Glutamatergic neuron (in vitro differentiated cells): ENCODE data around the gene C10orf62. TPM values are rescaled to one million over a fixed set of nuclear protein-coding genes. Genes with fewer than 3 reads are reported as not detected.

Experiments used
- DNase-seq: peaks from one replicate; pipeline ENCODE4 v3.0.0; 2022
- H3K27ac Mint-ChIP-seq: one replicate; pipeline ENCODE4 v1.8.0; 2020; ENCODE audit warnings: mild to moderate bottlenecking, mixed read lengths, inconsistent platforms; ENCODE audit not compliant: unreplicated experiment
- H3K27me3 Mint-ChIP-seq: one replicate; pipeline ENCODE4 v1.8.0; 2020; ENCODE audit warnings: mild to moderate bottlenecking, moderate library complexity, mixed read lengths, inconsistent platforms; ENCODE audit not compliant: unreplicated experiment
- H3K36me3 Mint-ChIP-seq: one replicate; pipeline ENCODE4 v1.8.0; 2020; ENCODE audit warnings: mild to moderate bottlenecking, mixed read lengths, inconsistent platforms; ENCODE audit not compliant: unreplicated experiment
- H3K4me1 Mint-ChIP-seq: one replicate; pipeline ENCODE4 v1.8.0; 2020; ENCODE audit warnings: mild to moderate bottlenecking, low read depth, mixed read lengths, inconsistent platforms; ENCODE audit not compliant: unreplicated experiment
- H3K4me3 Mint-ChIP-seq: one replicate; pipeline ENCODE4 v1.8.0; 2020; ENCODE audit warnings: mild to moderate bottlenecking, mixed read lengths, inconsistent platforms; ENCODE audit not compliant: unreplicated experiment
- H3K9me3 Mint-ChIP-seq: one replicate; pipeline ENCODE4 v1.8.0; 2020; ENCODE audit warnings: mild to moderate bottlenecking, moderate library complexity, mixed read lengths, inconsistent platforms; ENCODE audit not compliant: unreplicated experiment
- CTCF ChIP-seq: fragments of 200-600 bp; sonication (generic); IDR thresholded peaks from one replicate; pipeline ENCODE4 v1.5.0; 2021; ENCODE audit not compliant: partially characterized antibody, unreplicated experiment
- total RNA-seq: library from RNA; stranded (reverse); fragmentation: NEBNext Ultra II Directional; extraction: Animal tissue kit (Norgen Biotek cat#: 25700); gene quantifications from one replicate; pipeline ENCODE4 v1.2.1, GENCODE V29; 2021; ENCODE audit not compliant: unreplicated experiment

C10orf62 gene
- total RNA-seq, 1 donor from 2014 or later, result not detected

DNA sequence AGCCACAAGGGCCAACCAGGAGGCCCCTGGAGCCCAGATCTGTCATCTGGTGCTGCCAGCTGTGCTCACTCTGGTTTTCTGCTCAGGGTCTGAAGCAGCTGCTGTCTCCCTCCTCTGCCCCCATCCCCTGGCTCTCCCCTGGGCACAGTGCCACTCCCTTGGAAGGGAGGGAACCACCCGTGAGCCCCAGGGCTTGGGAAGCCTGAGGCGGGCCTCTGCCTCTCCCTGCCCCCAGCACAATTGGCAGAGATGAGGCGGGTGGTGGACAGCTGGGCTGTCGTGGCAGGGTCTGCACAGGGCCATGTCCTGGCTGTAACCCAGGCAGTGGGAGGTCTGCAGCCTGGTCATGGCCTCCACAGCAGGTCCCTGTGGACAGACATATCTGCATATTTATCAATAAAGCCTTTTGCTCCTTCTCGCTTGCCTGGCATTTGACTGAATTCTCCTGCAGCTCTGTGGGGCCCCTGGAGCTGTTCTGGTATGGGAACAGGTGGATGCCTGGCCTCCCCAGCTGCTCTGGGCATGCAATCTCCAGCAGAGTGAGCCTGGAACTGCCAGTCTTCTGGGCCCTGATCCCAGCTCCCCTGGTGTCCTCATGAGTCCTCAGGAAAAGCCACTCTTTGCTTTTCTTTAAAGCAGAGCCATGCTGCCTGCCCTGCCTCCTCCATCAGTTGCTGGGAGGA, 18.6 kb upstream of the C10orf62 start:
- no peak for DNase-seq
- H3K4me1 Mint-ChIP-seq, result peaks cover 5% of the 10 kb centered on the region
- no peaks in the 10 kb centered on the region for H3K36me3 Mint-ChIP-seq
- peaks cover 3% of the 10 kb centered on the region for H3K9me3 Mint-ChIP-seq
- no peak for TF ChIP-seq CTCF
- peak overlapping the region; percentile 55 for H3K4me3 Mint-ChIP-seq
- H3K27ac Mint-ChIP-seq, result peak overlapping the region; percentile 55
- peaks cover 14% of the 10 kb centered on the region for H3K27me3 Mint-ChIP-seq

DNA sequence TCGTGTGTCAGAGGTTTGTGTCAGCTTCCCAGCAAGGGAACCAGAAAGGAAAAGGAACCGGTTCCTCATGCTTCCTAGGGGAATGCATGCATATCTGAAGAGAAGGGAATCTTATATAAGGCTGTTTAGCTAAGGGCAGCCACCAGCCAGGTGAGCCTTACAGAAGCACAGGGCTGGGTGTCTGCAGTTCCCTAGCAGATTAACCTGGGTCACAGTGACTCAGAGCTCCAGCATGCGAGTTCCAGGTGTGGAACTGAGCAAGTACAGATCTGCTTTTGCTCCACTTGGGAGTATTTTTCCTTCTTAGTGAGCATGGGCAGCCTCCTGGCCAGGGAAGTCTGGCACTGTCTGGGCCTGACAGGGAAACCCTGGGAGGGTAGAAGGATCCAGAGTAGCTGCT, 17.9 kb upstream of the C10orf62 start:
- Mint-ChIP-seq H3K4me1 (peaks cover 5% of the 10 kb centered on the region), H3K27me3 (peaks cover 14% of the 10 kb centered on the region), H3K9me3 (peaks cover 3% of the 10 kb centered on the region), H3K4me3 (peak overlapping the region; percentile 55), H3K27ac (no peak overlapping the region), H3K36me3 (no peaks in the 10 kb centered on the region)
- DNase-seq, result no peak
- TF ChIP-seq CTCF, result no peak

DNA sequence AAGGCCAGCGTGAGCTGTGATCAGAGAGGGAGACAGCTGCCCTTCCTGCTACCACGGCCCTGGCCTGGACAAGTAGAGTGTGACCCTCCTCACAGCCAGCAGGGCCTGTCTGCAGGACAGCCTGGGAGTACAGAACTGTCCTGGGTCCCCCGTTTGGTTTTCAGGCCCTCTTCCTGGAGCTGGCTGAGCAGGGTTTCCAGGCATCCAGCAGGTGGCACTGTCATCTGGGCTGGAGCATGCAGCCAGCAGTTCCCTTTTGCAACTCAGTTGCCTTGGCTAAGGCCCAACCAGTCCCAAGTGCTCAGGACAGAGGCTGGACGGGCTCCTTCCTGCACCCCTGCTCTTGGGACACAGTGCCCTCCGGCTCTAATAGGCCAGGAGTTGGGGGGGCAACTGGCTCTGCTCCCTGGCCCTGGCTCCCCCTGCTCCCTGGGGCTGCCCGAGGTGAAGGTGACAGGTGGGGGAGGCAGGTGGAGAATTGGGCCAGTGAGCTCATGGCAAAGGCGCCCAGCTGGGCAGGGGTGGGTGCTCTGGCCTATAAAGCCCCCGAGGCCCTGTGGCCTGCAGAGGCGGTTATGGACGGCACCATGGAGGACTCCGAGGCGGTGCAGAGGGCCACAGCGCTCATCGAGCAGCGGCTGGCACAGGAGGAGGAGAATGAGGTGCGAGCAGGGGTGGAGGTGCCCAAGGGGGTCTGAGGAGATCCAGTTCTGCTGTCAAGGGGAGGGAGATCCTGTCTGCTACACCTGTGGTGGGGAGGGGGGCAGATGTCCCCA, 17.1 kb upstream of the C10orf62 start, which contains the start of gene ANKRD2:
ANKRD2 (plus strand) TSS at position 566 of the 776 bp plus-strand sequence; CDS start at position 576, 10 bp downstream.
- H3K27ac Mint-ChIP-seq, result no peak within 1 kb of the TSS
- peaks cover 15% of the 10 kb centered on the region for H3K27me3 Mint-ChIP-seq
- peaks cover 5% of the 10 kb centered on the region for H3K4me1 Mint-ChIP-seq
- H3K4me3 Mint-ChIP-seq, result no peak within 1 kb of the TSS
- H3K9me3 Mint-ChIP-seq, result peaks cover 3% of the 10 kb centered on the region
- H3K36me3 Mint-ChIP-seq, result no peaks in the 10 kb centered on the region
- peak; percentile 82 for TF ChIP-seq CTCF
- peak; percentile 82 for DNase-seq

- Mint-ChIP-seq H3K9me3 (peaks cover 3% of the 10 kb centered on the region), H3K27me3 (peaks cover 15% of the 10 kb centered on the region), H3K4me1 (peaks cover 5% of the 10 kb centered on the region), H3K27ac (no peak overlapping the region), H3K4me3 (no peak overlapping the region), H3K36me3 (no peaks in the 10 kb centered on the region)
- DNase-seq, result no peak
- TF ChIP-seq CTCF, result no peak
Measured at GRCh38 chr10:97573021-97573420, 16.5 kb upstream of the C10orf62 start.

DNA sequence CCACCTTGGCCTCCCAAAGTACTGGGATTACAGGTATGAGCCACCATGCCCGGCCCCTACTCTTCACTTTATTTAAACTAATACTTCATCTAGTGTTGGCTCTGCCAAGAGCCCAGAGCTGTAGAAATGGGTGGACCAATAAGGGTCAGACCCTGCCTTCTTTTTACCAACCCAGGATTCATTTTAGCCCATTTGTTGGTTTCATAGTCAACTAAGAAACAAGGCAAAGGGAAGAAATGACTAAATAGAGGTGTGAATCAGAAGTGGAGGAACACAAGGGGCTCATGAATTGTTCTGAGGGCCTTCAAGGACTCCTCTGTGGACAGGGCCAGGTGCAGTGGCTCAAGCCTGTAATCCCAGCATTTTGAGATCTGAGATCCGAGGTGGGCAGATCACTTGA, 15.8 kb upstream of the C10orf62 start:
- H3K36me3 Mint-ChIP-seq, result no peaks in the 10 kb centered on the region
- no peak overlapping the region for H3K27ac Mint-ChIP-seq
- H3K4me1 Mint-ChIP-seq, result peaks cover 5% of the 10 kb centered on the region
- no peak for TF ChIP-seq CTCF
- no peak overlapping the region for H3K4me3 Mint-ChIP-seq
- no peak for DNase-seq
- H3K9me3 Mint-ChIP-seq, result peaks cover 3% of the 10 kb centered on the region
- H3K27me3 Mint-ChIP-seq, result peaks cover 15% of the 10 kb centered on the region
